ENCODE measurements around the gene KLRK1.
"Not testable (repeated sequence)": the region's sequence is repeated elsewhere in the genome, so short reads cannot be mapped to it uniquely, and the experiment has no call there.

Gene KLRK1

DNA sequence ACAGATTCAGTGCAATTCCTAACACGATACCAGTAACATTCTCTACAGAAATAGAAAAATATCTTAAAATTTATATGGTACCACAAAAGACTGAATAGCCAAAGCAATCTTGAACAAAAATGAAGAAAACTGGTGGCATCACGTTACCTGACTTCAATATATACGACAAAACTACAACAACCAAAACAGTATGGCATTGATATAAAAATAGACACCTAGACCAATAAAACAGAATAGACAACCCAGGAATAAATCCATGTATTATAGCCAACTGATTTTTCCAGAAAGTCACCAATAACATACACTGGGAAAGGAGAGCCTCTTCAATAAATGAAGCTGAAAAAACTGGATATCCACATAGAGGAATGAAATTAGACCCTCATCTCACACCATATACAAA lies 5.7 kb downstream of the KLRK1 start:
- no peak for TF ChIP-seq TAF1 (IDR thresholded peaks at IDR 0.05; ENCODE audit: borderline replicate concordance, low read depth, low read length)
- TF ChIP-seq POLR2A (IDR thresholded peaks at IDR 0.05; ENCODE audit: low read depth, low read length): no peak
- no peak for TF ChIP-seq POLR2AphosphoS5 (IDR thresholded peaks at IDR 0.05; ENCODE audit: low read depth, low read length)
- DNase-seq (ENCODE audit: insufficient read length) (no peak), FAIRE-seq (no peak)

DNA sequence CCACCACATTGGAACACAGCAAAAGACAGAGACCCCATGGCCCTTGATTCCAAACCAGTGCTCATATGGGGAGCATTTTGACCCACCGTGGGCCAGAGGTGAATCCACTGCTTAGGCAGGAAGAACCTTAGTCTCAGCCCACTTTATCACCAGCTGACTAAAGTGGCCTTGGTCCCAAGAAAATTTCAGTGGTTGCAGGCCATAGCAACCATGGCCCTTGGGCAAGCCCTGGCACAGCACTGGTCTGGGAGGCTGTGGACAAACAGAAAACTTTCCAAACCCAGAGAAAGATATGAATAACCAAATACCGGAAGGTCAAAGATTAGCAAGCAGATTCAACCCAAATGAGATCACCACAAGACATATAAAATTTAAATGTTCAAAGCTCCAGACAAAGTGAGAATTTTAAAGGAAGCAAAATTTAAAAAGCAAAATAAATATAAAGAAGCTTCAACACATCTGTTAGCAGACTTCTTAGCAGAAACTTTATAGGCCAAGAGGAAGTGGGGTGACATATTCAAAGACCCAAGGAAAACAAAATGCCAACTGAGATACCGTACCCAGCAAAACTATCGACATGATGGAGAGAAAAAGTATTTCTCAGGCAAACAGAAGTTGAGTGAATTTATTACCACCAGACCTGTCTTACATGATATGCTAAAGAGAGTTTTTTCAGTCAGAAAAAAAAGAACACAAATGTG lies 7.8 kb downstream of the KLRK1 start:
- DNase-seq (ENCODE audit: insufficient read length) (no peak), FAIRE-seq (no peak)
- TF ChIP-seq POLR2A (IDR thresholded peaks at IDR 0.05; ENCODE audit: low read depth, low read length) (no peak), TAF1 (IDR thresholded peaks at IDR 0.05; ENCODE audit: borderline replicate concordance, low read depth, low read length) (no peak), POLR2AphosphoS5 (IDR thresholded peaks at IDR 0.05; ENCODE audit: low read depth, low read length) (no peak)

DNA sequence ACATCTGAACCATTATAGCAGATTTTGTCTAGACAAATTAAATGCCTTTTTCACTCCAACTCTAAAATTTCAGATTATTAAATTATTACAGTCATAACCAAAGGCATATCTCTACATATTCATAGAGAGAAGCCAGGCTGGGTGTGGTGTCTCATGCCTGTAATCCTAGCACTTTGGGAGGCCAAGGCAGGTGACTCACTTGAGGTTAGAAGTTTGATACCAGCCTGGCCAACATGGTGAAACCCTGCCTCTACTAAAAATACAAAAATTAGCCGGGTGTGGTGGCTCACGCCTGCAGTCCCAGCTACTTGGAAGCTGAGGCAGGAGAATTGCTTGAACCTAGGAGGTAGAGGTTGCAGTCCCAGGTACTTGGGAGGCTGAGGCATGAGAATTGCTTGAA lies 11.1 kb downstream of the KLRK1 start:
- not testable (repeated sequence) for FAIRE-seq

DNA sequence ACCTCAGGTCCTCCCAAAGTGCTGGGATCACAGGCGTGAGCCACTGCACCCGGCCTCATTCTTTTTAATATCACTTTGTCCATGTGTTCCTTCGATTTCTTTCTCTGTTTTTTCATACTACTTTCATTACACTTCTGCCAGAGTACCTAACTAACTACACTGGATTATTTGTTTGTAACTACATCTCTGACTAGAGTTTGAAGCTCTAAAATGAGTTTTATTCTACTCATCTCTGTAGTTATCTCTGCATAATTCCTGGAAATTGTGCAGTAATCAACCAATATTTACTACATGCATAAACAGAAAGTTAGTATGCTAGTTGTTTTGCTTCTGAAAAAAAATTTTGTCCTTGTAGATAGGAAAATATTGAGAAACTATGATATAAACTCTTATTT lies 15.2 kb downstream of the KLRK1 start:
- DNase-seq (ENCODE audit: insufficient read length): no peak
- TF ChIP-seq TAF1 (IDR thresholded peaks at IDR 0.05; ENCODE audit: borderline replicate concordance, low read depth, low read length) (no peak), POLR2A (IDR thresholded peaks at IDR 0.05; ENCODE audit: low read depth, low read length) (no peak), POLR2AphosphoS5 (IDR thresholded peaks at IDR 0.05; ENCODE audit: low read depth, low read length) (no peak)
- FAIRE-seq: no peak

More for the DNA sequence above, 11.1 kb downstream of the KLRK1 start:
- DNase-seq (ENCODE audit: insufficient read length): not testable (repeated sequence)

DNA sequence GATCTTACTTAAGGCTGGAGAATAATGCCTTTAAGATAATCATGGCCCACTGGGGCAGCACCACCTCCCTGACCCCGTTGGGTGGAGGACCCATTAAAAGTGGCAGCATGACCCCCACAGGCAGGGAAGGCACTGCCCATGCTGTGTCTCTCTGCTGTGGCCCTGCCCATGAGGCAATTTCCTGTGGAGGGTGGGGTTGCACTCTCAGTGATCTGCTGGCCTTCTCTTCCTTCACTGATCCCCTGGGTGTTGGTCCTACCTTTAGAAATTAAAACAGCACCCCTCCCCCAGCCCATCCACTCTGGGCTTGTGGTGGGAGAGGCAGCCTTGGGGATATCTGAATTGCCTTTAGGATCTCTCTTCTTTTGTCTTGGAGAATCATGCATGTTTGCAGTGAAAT lies 17.3 kb downstream of the KLRK1 start:
- FAIRE-seq (no peak), DNase-seq (ENCODE audit: insufficient read length) (no peak)
- TF ChIP-seq TAF1 (IDR thresholded peaks at IDR 0.05; ENCODE audit: borderline replicate concordance, low read depth, low read length): no peak
- TF ChIP-seq POLR2AphosphoS5 (IDR thresholded peaks at IDR 0.05; ENCODE audit: low read depth, low read length): no peak
- TF ChIP-seq POLR2A (IDR thresholded peaks at IDR 0.05; ENCODE audit: low read depth, low read length): no peak

DNA sequence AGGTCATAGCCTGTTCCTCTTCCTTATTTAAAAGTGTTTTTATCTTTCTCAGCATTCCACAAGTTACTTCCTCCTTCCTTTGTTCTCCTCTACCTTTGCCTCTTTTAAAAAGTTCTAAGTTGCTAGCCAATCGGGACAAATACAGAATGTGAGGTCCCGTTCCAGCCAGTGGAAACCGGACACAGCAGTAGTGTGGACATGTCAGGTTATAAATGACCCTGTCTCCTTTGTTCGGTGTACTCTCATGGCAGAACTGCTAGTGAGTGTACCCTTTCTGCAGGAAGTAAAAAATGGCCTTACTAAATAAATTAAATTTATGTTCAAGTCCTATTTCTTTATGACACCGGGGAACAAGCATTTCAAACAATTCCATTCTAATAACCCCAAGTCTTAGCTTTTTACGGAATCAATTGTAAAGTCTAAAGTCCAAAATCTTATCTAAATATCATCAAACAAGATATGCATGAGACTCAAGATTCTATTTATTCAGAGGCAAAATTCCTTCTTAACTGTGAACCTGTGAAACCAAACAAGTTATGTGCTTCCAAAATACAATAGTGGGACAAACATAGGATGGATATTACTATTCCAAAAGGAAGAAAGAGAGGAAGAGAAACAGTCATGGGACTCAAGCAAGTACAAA lies 17.8 kb downstream of the KLRK1 start:
- DNase-seq (ENCODE audit: insufficient read length); FAIRE-seq: not testable (repeated sequence)

DNA sequence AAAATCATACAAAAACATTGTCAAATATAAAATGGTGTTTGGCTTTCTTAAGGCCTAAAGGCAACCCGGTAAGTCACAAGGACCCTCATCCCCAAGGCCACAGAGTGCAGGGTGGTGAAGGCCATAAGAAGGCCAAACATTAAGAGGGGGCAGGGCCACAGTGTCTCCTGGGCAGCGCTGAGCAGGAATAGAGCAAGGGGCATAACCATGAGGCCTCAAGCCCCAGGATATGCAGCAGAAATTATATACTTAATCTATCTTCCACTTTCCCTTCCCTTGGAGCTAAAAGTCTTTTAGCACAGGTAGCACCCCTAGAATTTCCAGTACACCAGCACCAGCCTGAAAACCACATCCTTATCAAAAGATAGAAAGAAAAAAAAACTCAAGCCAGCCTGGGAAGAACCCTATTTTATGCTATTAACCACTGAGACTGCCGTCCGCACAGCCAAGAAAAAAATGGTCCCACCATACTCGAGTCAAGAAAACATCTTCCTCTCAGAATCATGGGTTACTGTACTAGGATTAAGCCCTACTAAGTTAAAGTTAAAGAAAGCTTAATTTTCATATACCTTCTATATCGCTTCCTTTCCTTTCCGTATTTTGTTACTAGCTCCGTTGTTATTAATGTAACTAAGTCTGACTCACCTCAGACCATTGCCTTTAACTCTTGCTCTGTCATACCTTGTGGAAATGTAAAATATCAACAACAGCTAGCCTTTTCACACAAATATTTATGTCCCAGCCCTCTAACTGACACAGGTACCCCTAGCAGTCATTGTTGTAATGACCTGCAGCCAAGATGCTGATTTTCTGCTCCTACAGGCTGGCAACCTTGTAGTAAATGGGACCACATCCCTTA lies 20.1 kb downstream of the KLRK1 start:
- TF ChIP-seq POLR2AphosphoS5 (IDR thresholded peaks at IDR 0.05; ENCODE audit: low read depth, low read length) (no peak), TAF1 (IDR thresholded peaks at IDR 0.05; ENCODE audit: borderline replicate concordance, low read depth, low read length) (no peak), POLR2A (IDR thresholded peaks at IDR 0.05; ENCODE audit: low read depth, low read length) (no peak)
- FAIRE-seq (no peak), DNase-seq (ENCODE audit: insufficient read length) (no peak)

DNA sequence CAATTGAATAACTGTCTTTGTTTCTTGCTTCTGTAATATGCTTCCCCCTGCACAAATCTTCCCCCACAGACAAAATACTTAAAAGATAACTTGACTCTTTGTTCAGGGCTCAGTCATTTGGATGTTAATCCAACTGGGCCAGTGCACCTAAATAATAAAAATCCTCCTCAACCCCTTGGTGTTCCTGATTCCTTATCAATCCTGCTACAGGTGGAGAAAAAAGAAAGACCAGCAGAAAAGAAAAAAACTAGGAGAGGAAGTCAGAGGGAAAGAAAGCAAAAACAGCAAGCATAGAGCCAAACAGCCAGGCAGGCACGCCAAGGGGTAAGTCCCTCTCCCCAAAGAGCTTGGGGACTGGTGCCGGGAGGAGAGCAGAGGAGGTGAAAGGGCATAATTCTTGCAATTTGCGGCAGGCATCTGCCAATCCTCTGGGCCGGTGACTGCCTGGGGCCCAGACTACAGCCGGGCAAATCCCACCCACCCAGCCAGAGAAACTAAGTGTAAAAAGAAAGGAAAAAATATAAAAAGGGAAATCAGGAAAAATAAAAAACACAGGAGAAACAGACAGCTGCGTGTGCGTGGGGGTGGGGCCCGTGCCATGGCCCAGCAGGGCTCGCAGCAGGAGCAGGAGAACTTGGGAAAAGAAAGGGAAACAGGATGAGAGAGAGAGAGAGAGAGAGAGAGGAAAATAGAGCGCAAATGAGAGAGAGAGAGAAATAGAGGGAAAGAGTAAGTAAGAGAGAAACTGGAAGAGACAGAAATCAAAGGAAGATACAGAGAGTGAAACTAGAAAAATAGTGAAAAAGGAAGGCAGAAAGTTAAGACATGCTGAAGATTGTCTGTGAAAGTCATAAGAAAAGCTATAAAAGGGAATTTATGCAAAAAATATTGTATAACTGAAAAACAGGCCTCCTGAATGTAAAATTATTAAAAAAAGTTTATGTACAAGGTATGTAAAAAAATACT lies 21.4 kb downstream of the KLRK1 start:
- DNase-seq (ENCODE audit: insufficient read length) (no peak), FAIRE-seq (no peak)
- no peak for TF ChIP-seq POLR2A (IDR thresholded peaks at IDR 0.05; ENCODE audit: low read depth, low read length)
- TF ChIP-seq POLR2AphosphoS5 (IDR thresholded peaks at IDR 0.05; ENCODE audit: low read depth, low read length): no peak
- TF ChIP-seq TAF1 (IDR thresholded peaks at IDR 0.05; ENCODE audit: borderline replicate concordance, low read depth, low read length): no peak

DNA sequence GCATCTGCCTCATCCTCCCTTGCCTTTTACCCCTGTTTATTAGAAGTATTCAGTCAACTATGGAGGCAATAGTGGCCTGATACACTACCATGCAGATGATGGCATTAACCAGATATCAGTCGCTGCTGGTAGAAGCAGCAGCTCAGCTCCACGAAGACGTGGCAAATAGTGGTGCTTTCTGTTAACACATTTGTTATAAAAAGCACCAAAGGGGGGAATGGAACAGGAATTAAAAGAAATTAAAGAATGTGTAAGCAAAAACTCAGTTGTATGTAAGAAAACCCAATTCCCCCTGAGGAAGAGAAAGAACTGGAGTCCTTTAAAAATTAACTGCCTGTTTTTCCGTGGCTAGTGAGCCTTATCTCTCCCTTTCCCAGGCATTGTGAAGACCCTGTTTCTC lies 22.1 kb downstream of the KLRK1 start:
- not testable (repeated sequence) for FAIRE-seq; DNase-seq (ENCODE audit: insufficient read length)

DNA sequence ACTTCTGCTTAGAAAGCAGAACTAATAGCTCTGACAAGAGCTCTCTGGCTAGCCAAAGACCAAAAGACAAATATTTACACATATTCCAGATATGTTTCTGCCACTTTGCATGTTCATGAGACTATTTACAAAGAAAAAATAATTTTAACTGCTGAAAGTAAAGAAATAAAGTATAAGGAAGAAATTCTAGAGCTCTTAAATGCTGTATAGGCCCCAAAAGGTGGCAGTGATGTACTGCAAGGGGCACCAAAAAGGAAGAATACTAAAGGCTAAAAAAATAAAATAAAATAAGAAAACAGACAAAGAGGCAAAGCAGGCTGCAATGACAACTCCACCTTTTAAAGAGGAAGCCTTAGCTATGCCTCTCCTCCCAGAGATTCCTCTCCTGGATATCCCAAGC lies 23.0 kb downstream of the KLRK1 start:
- no peak for DNase-seq (ENCODE audit: insufficient read length)
- TF ChIP-seq TAF1 (IDR thresholded peaks at IDR 0.05; ENCODE audit: borderline replicate concordance, low read depth, low read length): no peak
- TF ChIP-seq POLR2AphosphoS5 (IDR thresholded peaks at IDR 0.05; ENCODE audit: low read depth, low read length): no peak
- TF ChIP-seq POLR2A (IDR thresholded peaks at IDR 0.05; ENCODE audit: low read depth, low read length): no peak
- FAIRE-seq: no peak

DNA sequence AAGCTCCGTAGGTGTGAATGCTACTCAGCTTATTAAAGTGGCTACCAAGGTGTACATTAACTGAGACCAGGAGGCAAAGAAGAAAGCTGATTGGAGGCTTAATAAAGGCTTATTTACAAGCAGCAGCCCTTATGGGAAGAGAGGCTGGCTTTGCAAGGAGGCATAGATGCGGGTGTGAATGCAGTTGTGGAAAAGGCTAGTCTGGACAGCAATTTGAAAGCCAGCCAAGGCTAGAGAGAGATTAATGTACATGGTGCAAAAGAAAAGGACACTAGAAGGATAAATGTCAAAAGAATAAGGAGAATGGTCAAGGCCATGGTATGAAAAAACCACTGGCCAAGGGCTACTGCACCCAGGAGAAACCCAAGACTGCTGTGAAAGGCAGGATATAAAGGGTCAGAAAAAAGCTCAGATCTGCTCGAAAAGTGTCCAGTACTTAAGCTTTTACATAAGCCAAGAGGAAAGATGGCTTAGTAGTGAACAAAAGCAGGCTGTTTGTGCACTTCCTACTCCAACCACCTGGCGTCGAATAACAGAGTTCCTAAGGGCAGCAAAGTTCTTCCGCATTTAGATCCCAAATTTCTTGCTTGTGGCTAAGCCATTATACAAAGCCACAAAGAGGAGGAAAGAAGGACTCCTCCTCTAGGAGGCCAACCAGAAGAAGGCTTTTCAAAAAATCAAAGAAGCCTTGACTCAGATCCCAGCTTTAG lies 24.0 kb downstream of the KLRK1 start:
- no peak for FAIRE-seq
- TF ChIP-seq TAF1 (IDR thresholded peaks at IDR 0.05; ENCODE audit: borderline replicate concordance, low read depth, low read length) (no peak), POLR2AphosphoS5 (IDR thresholded peaks at IDR 0.05; ENCODE audit: low read depth, low read length) (no peak), POLR2A (IDR thresholded peaks at IDR 0.05; ENCODE audit: low read depth, low read length) (no peak)
- no peak for DNase-seq (ENCODE audit: insufficient read length)
